ENCODE results near the gene NPAS3. TPM values are rescaled to one million over a fixed set of nuclear protein-coding genes. Genes with fewer than 3 reads are reported as not detected.
"Not testable (repeated sequence)": the region's sequence is repeated elsewhere in the genome, so short reads cannot be mapped to it uniquely, and the experiment has no call there.

The NPAS3 gene
- total RNA-seq, 1 donor: 0.86 TPM

- no peak overlapping the region for H3K4me3 ChIP-seq (ENCODE audit: low read depth, low read length)
- TF ChIP-seq CTCF (IDR thresholded peaks at IDR 0.05; ENCODE audit: insufficient read depth, low read depth, low read length): no peak
- DNase-seq (ENCODE audit: low read depth): no peak
These were observed 131.8 kb downstream of the NPAS3 start for GRCh38 chr14:33070475-33070874.

- H3K4me3 ChIP-seq (ENCODE audit: low read depth, low read length): no peak overlapping the region
- DNase-seq (ENCODE audit: low read depth): no peak
- TF ChIP-seq CTCF (IDR thresholded peaks at IDR 0.05; ENCODE audit: insufficient read depth, low read depth, low read length): no peak
These were observed 134.3 kb downstream of the NPAS3 start for GRCh38 chr14:33073023-33073422.

GRCh38 chr14:33081259-33081658 lies 142.6 kb downstream of the NPAS3 start:
- TF ChIP-seq CTCF (IDR thresholded peaks at IDR 0.05; ENCODE audit: insufficient read depth, low read depth, low read length): no peak
- no peak overlapping the region for H3K4me3 ChIP-seq (ENCODE audit: low read depth, low read length)
- no peak for DNase-seq (ENCODE audit: low read depth)

- DNase-seq (ENCODE audit: low read depth): no peak
- no peak for TF ChIP-seq CTCF (IDR thresholded peaks at IDR 0.05; ENCODE audit: insufficient read depth, low read depth, low read length)
- no peak overlapping the region for H3K4me3 ChIP-seq (ENCODE audit: low read depth, low read length)
These were observed 147.1 kb downstream of the NPAS3 start for GRCh38 chr14:33085799-33086198.

- DNase-seq (ENCODE audit: low read depth); H3K4me3 ChIP-seq (ENCODE audit: low read depth, low read length): not testable (repeated sequence)
These were observed 149.6 kb downstream of the NPAS3 start for GRCh38 chr14:33088274-33088673.

- H3K4me3 ChIP-seq (ENCODE audit: low read depth, low read length): no peak overlapping the region
- DNase-seq (ENCODE audit: low read depth): no peak
- no peak for TF ChIP-seq CTCF (IDR thresholded peaks at IDR 0.05; ENCODE audit: insufficient read depth, low read depth, low read length)
These were observed 159.3 kb downstream of the NPAS3 start for GRCh38 chr14:33098016-33098415.

GRCh38 chr14:33103489-33103888 lies 164.8 kb downstream of the NPAS3 start:
- peak; percentile 42 for DNase-seq (ENCODE audit: low read depth)
- no peak overlapping the region for H3K4me3 ChIP-seq (ENCODE audit: low read depth, low read length)
- TF ChIP-seq CTCF (IDR thresholded peaks at IDR 0.05; ENCODE audit: insufficient read depth, low read depth, low read length): no peak

Data from fibroblast of villous mesenchyme (primary cell).